ENCODE data around the gene MIS18A. TPM values are rescaled to one million over a fixed set of nuclear protein-coding genes. Genes with fewer than 3 reads are reported as not detected.

MIS18A gene
- total RNA-seq, 3 donors from 2014 or later = 4.2 to 10.8 (median 7.2) TPM

GRCh38 chr21:32282992-32283391 lies 4.1 kb upstream of the MIS18A start:
- H3K9me3 ChIP-seq = no peaks in the 10 kb centered on the region
- H3K4me1 ChIP-seq = peaks cover 0 to 7% of the 10 kb centered on the region in 2 donors
- intact Hi-C loops (cut with DNase I; ENCODE audit: low total_unique reads) = no loop called here
- TF ChIP-seq, protein P1, sequence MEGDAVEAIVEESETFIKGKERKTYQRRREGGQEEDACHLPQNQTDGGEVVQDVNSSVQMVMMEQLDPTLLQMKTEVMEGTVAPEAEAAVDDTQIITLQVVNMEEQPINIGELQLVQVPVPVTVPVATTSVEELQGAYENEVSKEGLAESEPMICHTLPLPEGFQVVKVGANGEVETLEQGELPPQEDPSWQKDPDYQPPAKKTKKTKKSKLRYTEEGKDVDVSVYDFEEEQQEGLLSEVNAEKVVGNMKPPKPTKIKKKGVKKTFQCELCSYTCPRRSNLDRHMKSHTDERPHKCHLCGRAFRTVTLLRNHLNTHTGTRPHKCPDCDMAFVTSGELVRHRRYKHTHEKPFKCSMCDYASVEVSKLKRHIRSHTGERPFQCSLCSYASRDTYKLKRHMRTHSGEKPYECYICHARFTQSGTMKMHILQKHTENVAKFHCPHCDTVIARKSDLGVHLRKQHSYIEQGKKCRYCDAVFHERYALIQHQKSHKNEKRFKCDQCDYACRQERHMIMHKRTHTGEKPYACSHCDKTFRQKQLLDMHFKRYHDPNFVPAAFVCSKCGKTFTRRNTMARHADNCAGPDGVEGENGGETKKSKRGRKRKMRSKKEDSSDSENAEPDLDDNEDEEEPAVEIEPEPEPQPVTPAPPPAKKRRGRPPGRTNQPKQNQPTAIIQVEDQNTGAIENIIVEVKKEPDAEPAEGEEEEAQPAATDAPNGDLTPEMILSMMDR (IDR thresholded peaks at IDR 0.05) = no peak
- TF ChIP-seq POLR2AphosphoS5 (IDR thresholded peaks at IDR 0.05) (no peak), POLR2A (IDR thresholded peaks at IDR 0.05) (no peak)
- H3K27me3 ChIP-seq = no peaks in the 10 kb centered on the region
- no peak overlapping the region for H3K4me3 ChIP-seq
- no peak overlapping the region for H3K27ac ChIP-seq
- H3K36me3 ChIP-seq = no peaks in the 10 kb centered on the region
- no peak for DNase-seq (ENCODE audit: low spot score in 2 of 2)

DNA sequence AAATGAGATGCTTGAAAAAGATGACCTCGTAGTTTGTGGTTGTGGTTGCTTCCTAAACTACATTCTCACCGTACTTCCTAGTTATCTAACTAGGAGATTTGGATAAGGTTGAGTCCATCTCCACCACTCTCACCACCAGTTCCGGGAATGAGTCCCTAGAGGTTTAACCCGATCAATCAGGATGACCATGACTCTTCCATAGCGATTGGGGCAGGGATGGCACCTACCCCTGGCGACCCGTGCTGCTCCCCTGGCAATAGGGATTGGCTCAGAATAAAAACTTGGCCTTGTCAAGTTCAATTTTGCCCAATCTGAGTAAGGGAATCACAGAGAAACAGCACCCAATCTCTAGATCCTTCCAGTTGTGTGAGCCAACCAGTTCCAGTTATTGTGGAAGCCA lies 2.7 kb upstream of the MIS18A start:
- Histone ChIP-seq H3K4me1 (peaks cover 0 to 7% of the 10 kb centered on the region in 2 donors), H3K9me3 (no peaks in the 10 kb centered on the region), H3K27ac (no peak overlapping the region), H3K4me3 (no peak overlapping the region), H3K27me3 (no peaks in the 10 kb centered on the region), H3K36me3 (no peaks in the 10 kb centered on the region)
- TF ChIP-seq POLR2AphosphoS5 (IDR thresholded peaks at IDR 0.05) (no peak), POLR2A (IDR thresholded peaks at IDR 0.05) (no peak)
- TF ChIP-seq, protein P1 (IDR thresholded peaks at IDR 0.05) = no peak
- DNase-seq (ENCODE audit: low spot score in 2 of 2) = no peak
- intact Hi-C loops (cut with DNase I; ENCODE audit: low total_unique reads) = no loop called here

- Histone ChIP-seq H3K4me3 (peak overlapping the region; percentile 76 to 83 (median 82)), H3K36me3 (no peaks in the 10 kb centered on the region), H3K9me3 (no peaks in the 10 kb centered on the region), H3K4me1 (peaks cover 0 to 7% of the 10 kb centered on the region in 2 donors), H3K27ac (peak overlapping the region; percentile 77 to 80), H3K27me3 (no peaks in the 10 kb centered on the region)
- intact Hi-C loops (cut with DNase I; ENCODE audit: low total_unique reads) = no loop called here
- TF ChIP-seq POLR2A (IDR thresholded peaks at IDR 0.05) (no peak), POLR2AphosphoS5 (IDR thresholded peaks at IDR 0.05) (no peak)
- TF ChIP-seq, protein P1 (IDR thresholded peaks at IDR 0.05) = no peak
- DNase-seq (ENCODE audit: low spot score in 2 of 2) = no peak
Observed at GRCh38 chr21:32279377-32279680, 480 bp upstream of the MIS18A start.

GRCh38 chr21:32278103-32278502 lies 746 bp downstream of the MIS18A start:
- Histone ChIP-seq H3K27me3 (no peaks in the 10 kb centered on the region), H3K4me1 (peaks cover 0 to 7% of the 10 kb centered on the region in 2 donors), H3K9me3 (no peaks in the 10 kb centered on the region), H3K4me3 (peak overlapping the region; percentile 76 to 83 (median 82)), H3K36me3 (no peaks in the 10 kb centered on the region), H3K27ac (no peak overlapping the region)
- TF ChIP-seq POLR2AphosphoS5 (IDR thresholded peaks at IDR 0.05) (no peak), POLR2A (IDR thresholded peaks at IDR 0.05) (no peak)
- TF ChIP-seq, protein P1 (IDR thresholded peaks at IDR 0.05) = no peak
- DNase-seq (ENCODE audit: low spot score in 2 of 2) = no peak
- intact Hi-C loops (cut with DNase I; ENCODE audit: low total_unique reads) = no loop called here

- intact Hi-C loops (cut with DNase I; ENCODE audit: low total_unique reads) = no loop called here
- Histone ChIP-seq H3K4me1 (peaks cover 0 to 7% of the 10 kb centered on the region in 2 donors), H3K36me3 (no peaks in the 10 kb centered on the region), H3K27ac (no peak overlapping the region), H3K4me3 (no peak overlapping the region), H3K9me3 (no peaks in the 10 kb centered on the region), H3K27me3 (no peaks in the 10 kb centered on the region)
- no peak for DNase-seq (ENCODE audit: low spot score in 2 of 2)
- no peak for TF ChIP-seq POLR2A (IDR thresholded peaks at IDR 0.05)
- TF ChIP-seq, protein P1 (IDR thresholded peaks at IDR 0.05) = no peak
Observed at GRCh38 chr21:32276671-32277070, 2.2 kb downstream of the MIS18A start.
